ENCODE measurements around the gene CLK3. TPM values are rescaled to one million over a fixed set of nuclear protein-coding genes. Genes with fewer than 3 reads are reported as not detected.

Gene CLK3
- polyA plus RNA-seq, 2 of the 4 experiments (the other 2 are of a cell fraction) = 35.7 to 48.2 TPM

GRCh38 chr15:74584779-74585178 lies 30.9 kb upstream of the CLK3 start:
- no peak for ATAC-seq
- no peak for FAIRE-seq
- H3K27ac ChIP-seq = no peak overlapping the region
- CTCF ChIA-PET = no interaction called here
- DNase-seq (ENCODE audit: low read depth in 1 of 2, low spot score in 1 of 2) = no peak
- no peak overlapping the region for H3K4me2 ChIP-seq
- no peak overlapping the region for H3K4me3 ChIP-seq
- POLR2A ChIA-PET = no interaction called here
- WGBS (ENCODE audit: missing lambda C conversion rate) = 100% methylated on average over 2 of the region's 4 CpGs
- H3K4me1 ChIP-seq = no peaks in the 10 kb centered on the region
- no peaks in the 10 kb centered on the region for H3K9me3 ChIP-seq
- TF ChIP-seq ZFP36 (IDR thresholded peaks at IDR 0.05; ENCODE audit: borderline replicate concordance, partially characterized antibody) (no peak), HOXA7 (CRISPR knock-in tag; IDR thresholded peaks at IDR 0.05) (no peak), RARB (CRISPR knock-in tag; IDR thresholded peaks at IDR 0.05) (no peak)

DNA sequence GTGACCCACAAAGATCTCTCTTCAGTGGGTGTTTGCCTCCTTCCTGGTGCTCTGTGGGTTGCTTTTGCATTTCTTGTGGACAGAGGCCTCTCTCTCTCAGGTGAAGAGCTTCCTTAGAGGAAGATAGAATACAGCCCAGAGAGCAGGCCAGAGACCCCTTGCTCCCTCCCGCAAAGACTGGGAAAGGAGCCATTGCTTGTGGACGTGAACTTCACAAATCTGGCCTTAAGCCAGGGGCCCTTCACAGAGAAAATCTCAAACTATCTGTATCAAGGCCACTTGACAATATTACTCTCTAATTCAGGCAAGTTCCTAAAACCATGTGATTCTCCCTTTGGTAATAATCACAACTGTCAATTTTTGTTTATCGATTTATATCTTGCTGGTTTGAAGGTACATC lies 30.4 kb upstream of the CLK3 start:
- Histone ChIP-seq H3K4me2 (no peak overlapping the region), H3K27ac (no peak overlapping the region), H3K9me3 (no peaks in the 10 kb centered on the region), H3K4me1 (no peaks in the 10 kb centered on the region), H3K4me3 (no peak overlapping the region)
- WGBS (ENCODE audit: missing lambda C conversion rate) = 87% methylated on average over 3 of the region's 3 CpGs
- DNase-seq (ENCODE audit: low read depth in 1 of 2, low spot score in 1 of 2) (no peak), FAIRE-seq (no peak), ATAC-seq (no peak)
- TF ChIP-seq MAZ (IDR thresholded peaks at IDR 0.05; ENCODE audit: borderline replicate concordance, low read depth, low read length) = no peak
- no peak for TF ChIP-seq CBX2 (IDR thresholded peaks at IDR 0.05; ENCODE audit: borderline replicate concordance, low read depth)
- TF ChIP-seq JUNB (IDR thresholded peaks at IDR 0.05) = no peak
- TF ChIP-seq, protein P1, sequence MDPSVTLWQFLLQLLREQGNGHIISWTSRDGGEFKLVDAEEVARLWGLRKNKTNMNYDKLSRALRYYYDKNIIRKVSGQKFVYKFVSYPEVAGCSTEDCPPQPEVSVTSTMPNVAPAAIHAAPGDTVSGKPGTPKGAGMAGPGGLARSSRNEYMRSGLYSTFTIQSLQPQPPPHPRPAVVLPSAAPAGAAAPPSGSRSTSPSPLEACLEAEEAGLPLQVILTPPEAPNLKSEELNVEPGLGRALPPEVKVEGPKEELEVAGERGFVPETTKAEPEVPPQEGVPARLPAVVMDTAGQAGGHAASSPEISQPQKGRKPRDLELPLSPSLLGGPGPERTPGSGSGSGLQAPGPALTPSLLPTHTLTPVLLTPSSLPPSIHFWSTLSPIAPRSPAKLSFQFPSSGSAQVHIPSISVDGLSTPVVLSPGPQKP (IDR thresholded peaks at IDR 0.05; ENCODE audit: low read depth, low read length) = no peak
- no peak for TF ChIP-seq CEBPB (IDR thresholded peaks at IDR 0.05)
- no peak for TF ChIP-seq HEYL (CRISPR knock-in tag; IDR thresholded peaks at IDR 0.05)
- no peak for TF ChIP-seq EP300 (IDR thresholded peaks at IDR 0.05)
- no peak for TF ChIP-seq HOXB13 (CRISPR knock-in tag; IDR thresholded peaks at IDR 0.05; ENCODE audit: low read depth)
- TF ChIP-seq FOSL2 (IDR thresholded peaks at IDR 0.05) = no peak
- no peak for TF ChIP-seq FOSL2 (CRISPR knock-in tag; IDR thresholded peaks at IDR 0.05)
- no peak for TF ChIP-seq RAD21 (conservative IDR thresholded peaks at IDR 0.05 in 1 of 2, IDR thresholded peaks at IDR 0.05 in 1 of 2)
- no peak for TF ChIP-seq EHMT2 (IDR thresholded peaks at IDR 0.05; ENCODE audit: low read depth)
- POLR2A ChIA-PET = no interaction called here
- CTCF ChIA-PET = no interaction called here

DNA sequence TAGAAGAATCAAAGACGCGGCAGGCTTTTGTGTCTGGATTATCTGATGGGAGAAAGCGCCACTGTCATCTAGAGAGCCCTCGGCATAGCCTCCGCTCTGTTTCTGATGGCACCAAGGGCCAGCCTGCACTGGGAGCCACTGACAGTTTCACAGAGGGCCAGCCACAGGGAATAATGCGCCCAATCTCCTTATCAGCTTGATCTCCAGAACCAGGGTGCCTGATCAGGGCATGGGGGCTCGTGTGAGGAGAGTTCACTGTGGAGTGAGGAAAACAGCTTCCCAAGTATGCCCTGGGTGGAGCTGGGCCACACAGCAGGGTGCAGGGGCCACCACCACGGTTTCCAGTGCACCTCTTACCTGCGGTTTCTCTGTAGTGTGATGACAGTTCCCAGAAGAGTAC lies 29.8 kb upstream of the CLK3 start:
- POLR2A ChIA-PET = no interaction called here
- H3K4me3 ChIP-seq = no peak overlapping the region
- FAIRE-seq (no peak), DNase-seq (ENCODE audit: low read depth in 1 of 2, low spot score in 1 of 2) (no peak), ATAC-seq (no peak)
- H3K9me3 ChIP-seq = no peaks in the 10 kb centered on the region
- no peaks in the 10 kb centered on the region for H3K4me1 ChIP-seq
- no peak overlapping the region for H3K4me2 ChIP-seq
- no peak for TF ChIP-seq BHLHE40 (IDR thresholded peaks at IDR 0.05; ENCODE audit: low read depth, low read length)
- no peak for TF ChIP-seq CTCF (IDR thresholded peaks at IDR 0.05)
- no peak for TF ChIP-seq MYC (IDR thresholded peaks at IDR 0.05; ENCODE audit: borderline replicate concordance, low read length)
- TF ChIP-seq, protein P2, sequence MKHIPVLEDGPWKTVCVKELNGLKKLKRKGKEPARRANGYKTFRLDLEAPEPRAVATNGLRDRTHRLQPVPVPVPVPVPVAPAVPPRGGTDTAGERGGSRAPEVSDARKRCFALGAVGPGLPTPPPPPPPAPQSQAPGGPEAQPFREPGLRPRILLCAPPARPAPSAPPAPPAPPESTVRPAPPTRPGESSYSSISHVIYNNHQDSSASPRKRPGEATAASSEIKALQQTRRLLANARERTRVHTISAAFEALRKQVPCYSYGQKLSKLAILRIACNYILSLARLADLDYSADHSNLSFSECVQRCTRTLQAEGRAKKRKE (CRISPR knock-in tag; IDR thresholded peaks at IDR 0.05; ENCODE audit: low read depth) = no peak
- TF ChIP-seq TP53 (CRISPR knock-in tag; IDR thresholded peaks at IDR 0.05) = no peak
- TF ChIP-seq, protein P3, sequence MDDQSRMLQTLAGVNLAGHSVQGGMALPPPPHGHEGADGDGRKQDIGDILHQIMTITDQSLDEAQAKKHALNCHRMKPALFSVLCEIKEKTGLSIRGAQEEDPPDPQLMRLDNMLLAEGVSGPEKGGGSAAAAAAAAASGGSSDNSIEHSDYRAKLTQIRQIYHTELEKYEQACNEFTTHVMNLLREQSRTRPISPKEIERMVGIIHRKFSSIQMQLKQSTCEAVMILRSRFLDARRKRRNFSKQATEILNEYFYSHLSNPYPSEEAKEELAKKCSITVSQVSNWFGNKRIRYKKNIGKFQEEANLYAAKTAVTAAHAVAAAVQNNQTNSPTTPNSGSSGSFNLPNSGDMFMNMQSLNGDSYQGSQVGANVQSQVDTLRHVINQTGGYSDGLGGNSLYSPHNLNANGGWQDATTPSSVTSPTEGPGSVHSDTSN (IDR thresholded peaks at IDR 0.05) = no peak
- no peak for TF ChIP-seq KDM1A (IDR thresholded peaks at IDR 0.05; ENCODE audit: low read depth)
- TF ChIP-seq NPAS2 (CRISPR knock-in tag; IDR thresholded peaks at IDR 0.05; ENCODE audit: borderline replicate concordance) = no peak
- TF ChIP-seq RCOR1 (IDR thresholded peaks at IDR 0.05; ENCODE audit: low read depth, low read length) = no peak
- TF ChIP-seq KDM5A (IDR thresholded peaks at IDR 0.05) = no peak
- TF ChIP-seq FOSB (CRISPR knock-in tag; IDR thresholded peaks at IDR 0.05) = no peak
- H3K27ac ChIP-seq = no peak overlapping the region
- CTCF ChIA-PET = no interaction called here
- WGBS (ENCODE audit: missing lambda C conversion rate) = 81% methylated on average over 9 of the region's 9 CpGs
